Measurements from ENCODE around the gene ZBTB5. TPM values are rescaled to one million over a fixed set of nuclear protein-coding genes. Genes with fewer than 3 reads are reported as not detected.

Gene ZBTB5
- total RNA-seq, 1 donor from 2014 or later = 9.0 TPM

- no peak for DNase-seq (ENCODE audit: low spot score)
- H3K36me3 Mint-ChIP-seq (ENCODE audit: low read depth, unreplicated experiment) = peaks cover 28% of the 10 kb centered on the region
- peak overlapping the region; percentile 41 for H3K27ac Mint-ChIP-seq (ENCODE audit: unreplicated experiment)
- H3K4me1 Mint-ChIP-seq (ENCODE audit: unreplicated experiment) = peaks cover 4% of the 10 kb centered on the region
- H3K4me3 Mint-ChIP-seq (ENCODE audit: unreplicated experiment) = no peak overlapping the region
- TF ChIP-seq CTCF (IDR thresholded peaks at IDR 0.05; ENCODE audit: unreplicated experiment) = no peak
- H3K9me3 Mint-ChIP-seq (ENCODE audit: unreplicated experiment) = no peaks in the 10 kb centered on the region
- H3K27me3 Mint-ChIP-seq (ENCODE audit: unreplicated experiment) = peaks cover 1% of the 10 kb centered on the region
These were observed 38.5 kb upstream of the ZBTB5 start for GRCh38 chr9:37503736-37504135.

GRCh38 chr9:37501957-37502596, 36.8 kb upstream of the ZBTB5 start:
- peaks cover 1% of the 10 kb centered on the region for H3K27me3 Mint-ChIP-seq (ENCODE audit: unreplicated experiment)
- no peak for TF ChIP-seq CTCF (IDR thresholded peaks at IDR 0.05; ENCODE audit: unreplicated experiment)
- H3K4me3 Mint-ChIP-seq (ENCODE audit: unreplicated experiment) = no peak overlapping the region
- DNase-seq (ENCODE audit: low spot score) = no peak
- peaks cover 24% of the 10 kb centered on the region for H3K36me3 Mint-ChIP-seq (ENCODE audit: low read depth, unreplicated experiment)
- H3K27ac Mint-ChIP-seq (ENCODE audit: unreplicated experiment) = no peak overlapping the region
- no peaks in the 10 kb centered on the region for H3K9me3 Mint-ChIP-seq (ENCODE audit: unreplicated experiment)
- H3K4me1 Mint-ChIP-seq (ENCODE audit: unreplicated experiment) = peaks cover 4% of the 10 kb centered on the region

- TF ChIP-seq CTCF (IDR thresholded peaks at IDR 0.05; ENCODE audit: unreplicated experiment) = no peak
- Mint-ChIP-seq H3K36me3 (ENCODE audit: low read depth, unreplicated experiment) (peaks cover 27% of the 10 kb centered on the region), H3K4me3 (ENCODE audit: unreplicated experiment) (no peak overlapping the region)
These were observed 34.0 kb upstream of the ZBTB5 start for GRCh38 chr9:37499297-37499696.

GRCh38 chr9:37498457-37498856, 33.2 kb upstream of the ZBTB5 start:
- H3K4me1 Mint-ChIP-seq (ENCODE audit: unreplicated experiment) = peaks cover 4% of the 10 kb centered on the region
- peaks cover 24% of the 10 kb centered on the region for H3K36me3 Mint-ChIP-seq (ENCODE audit: low read depth, unreplicated experiment)
- DNase-seq (ENCODE audit: low spot score) = no peak
- no peak overlapping the region for H3K4me3 Mint-ChIP-seq (ENCODE audit: unreplicated experiment)
- no peaks in the 10 kb centered on the region for H3K27me3 Mint-ChIP-seq (ENCODE audit: unreplicated experiment)
- no peak for TF ChIP-seq CTCF (IDR thresholded peaks at IDR 0.05; ENCODE audit: unreplicated experiment)
- no peak overlapping the region for H3K27ac Mint-ChIP-seq (ENCODE audit: unreplicated experiment)
- H3K9me3 Mint-ChIP-seq (ENCODE audit: unreplicated experiment) = no peaks in the 10 kb centered on the region

More at GRCh38 chr9:37499297-37499696, 34.0 kb upstream of the ZBTB5 start:
- H3K9me3 Mint-ChIP-seq (ENCODE audit: unreplicated experiment) = no peaks in the 10 kb centered on the region
- H3K27ac Mint-ChIP-seq (ENCODE audit: unreplicated experiment) = no peak overlapping the region
- peaks cover 1% of the 10 kb centered on the region for H3K27me3 Mint-ChIP-seq (ENCODE audit: unreplicated experiment)
- no peak for DNase-seq (ENCODE audit: low spot score)
- H3K4me1 Mint-ChIP-seq (ENCODE audit: unreplicated experiment) = peaks cover 4% of the 10 kb centered on the region

- no peak for DNase-seq (ENCODE audit: low spot score)
- TF ChIP-seq CTCF (IDR thresholded peaks at IDR 0.05; ENCODE audit: unreplicated experiment) = no peak
- H3K9me3 Mint-ChIP-seq (ENCODE audit: unreplicated experiment) = no peaks in the 10 kb centered on the region
- peaks cover 28% of the 10 kb centered on the region for H3K36me3 Mint-ChIP-seq (ENCODE audit: low read depth, unreplicated experiment)
- H3K4me3 Mint-ChIP-seq (ENCODE audit: unreplicated experiment) = no peak overlapping the region
- peaks cover 4% of the 10 kb centered on the region for H3K4me1 Mint-ChIP-seq (ENCODE audit: unreplicated experiment)
- H3K27me3 Mint-ChIP-seq (ENCODE audit: unreplicated experiment) = no peaks in the 10 kb centered on the region
- H3K27ac Mint-ChIP-seq (ENCODE audit: unreplicated experiment) = no peak overlapping the region
These were observed 32.1 kb upstream of the ZBTB5 start for GRCh38 chr9:37497320-37497719.
